Measurements from ENCODE around the gene C1orf74. TPM values are rescaled to one million over a fixed set of nuclear protein-coding genes. Genes with fewer than 3 reads are reported as not detected.

Gene C1orf74
- total RNA-seq, 1 experiment from 2014 or later = 5.6 TPM

DNA sequence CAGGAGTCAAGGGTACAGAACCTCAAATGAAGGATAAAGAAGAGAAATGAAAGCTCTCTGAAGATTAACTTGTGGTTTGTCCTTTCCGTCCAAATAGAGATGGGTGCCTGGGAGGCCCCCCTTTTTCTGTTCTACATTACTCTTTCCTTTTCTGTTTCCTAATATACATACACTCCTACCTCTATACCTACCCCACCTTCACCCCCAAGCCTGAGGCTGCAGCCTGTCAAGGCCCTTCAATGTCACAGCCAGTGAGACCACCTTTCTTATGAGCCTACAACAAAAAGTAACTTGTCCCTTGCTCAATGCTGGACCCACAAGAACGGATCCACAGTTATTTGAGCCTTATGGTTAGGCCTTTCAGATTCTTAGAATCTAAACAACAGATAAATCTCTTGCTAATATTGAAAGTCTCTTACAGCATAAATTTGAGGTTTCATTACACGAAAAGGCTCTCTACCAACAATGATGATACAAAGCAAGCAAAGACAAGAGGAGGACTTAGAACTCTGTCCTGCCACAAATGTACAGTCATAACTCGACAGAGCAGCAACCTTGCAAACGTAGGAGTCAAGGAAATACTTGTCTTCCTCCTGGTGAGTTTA lies 32.6 kb downstream of the C1orf74 start:
- TF ChIP-seq YY1 (IDR thresholded peaks at IDR 0.05; ENCODE audit: extremely low read depth, insufficient replicate concordance, low read depth, low read length) = no peak
- TF ChIP-seq CEBPB (IDR thresholded peaks at IDR 0.05; ENCODE audit: low read depth) = no peak
- TF ChIP-seq SRF (IDR thresholded peaks at IDR 0.05; ENCODE audit: low read depth) = no peak
- TF ChIP-seq EGR1 (IDR thresholded peaks at IDR 0.05; ENCODE audit: low read depth) = no peak
- TF ChIP-seq SIN3A (IDR thresholded peaks at IDR 0.05; ENCODE audit: low read depth) = no peak
- no peak for TF ChIP-seq ZNF274 (IDR thresholded peaks at IDR 0.05; ENCODE audit: low read depth, low read length)
- TF ChIP-seq TCF7L2 (IDR thresholded peaks at IDR 0.05; ENCODE audit: borderline replicate concordance, extremely low read depth, insufficient read depth, insufficient read length) = no peak
- no peak for TF ChIP-seq ELF1 (IDR thresholded peaks at IDR 0.05; ENCODE audit: borderline replicate concordance, low read depth)
- no peak for TF ChIP-seq RAD21 (IDR thresholded peaks at IDR 0.05; ENCODE audit: low read depth)
- no peak for TF ChIP-seq JUND (IDR thresholded peaks at IDR 0.05)
- TF ChIP-seq ZBTB33 (IDR thresholded peaks at IDR 0.05; ENCODE audit: extremely low read depth, insufficient replicate concordance, low read length) = no peak
- TF ChIP-seq POLR2AphosphoS5 (IDR thresholded peaks at IDR 0.05; ENCODE audit: low read depth, low read length) = no peak
- TF ChIP-seq, protein P1, sequence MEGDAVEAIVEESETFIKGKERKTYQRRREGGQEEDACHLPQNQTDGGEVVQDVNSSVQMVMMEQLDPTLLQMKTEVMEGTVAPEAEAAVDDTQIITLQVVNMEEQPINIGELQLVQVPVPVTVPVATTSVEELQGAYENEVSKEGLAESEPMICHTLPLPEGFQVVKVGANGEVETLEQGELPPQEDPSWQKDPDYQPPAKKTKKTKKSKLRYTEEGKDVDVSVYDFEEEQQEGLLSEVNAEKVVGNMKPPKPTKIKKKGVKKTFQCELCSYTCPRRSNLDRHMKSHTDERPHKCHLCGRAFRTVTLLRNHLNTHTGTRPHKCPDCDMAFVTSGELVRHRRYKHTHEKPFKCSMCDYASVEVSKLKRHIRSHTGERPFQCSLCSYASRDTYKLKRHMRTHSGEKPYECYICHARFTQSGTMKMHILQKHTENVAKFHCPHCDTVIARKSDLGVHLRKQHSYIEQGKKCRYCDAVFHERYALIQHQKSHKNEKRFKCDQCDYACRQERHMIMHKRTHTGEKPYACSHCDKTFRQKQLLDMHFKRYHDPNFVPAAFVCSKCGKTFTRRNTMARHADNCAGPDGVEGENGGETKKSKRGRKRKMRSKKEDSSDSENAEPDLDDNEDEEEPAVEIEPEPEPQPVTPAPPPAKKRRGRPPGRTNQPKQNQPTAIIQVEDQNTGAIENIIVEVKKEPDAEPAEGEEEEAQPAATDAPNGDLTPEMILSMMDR (IDR thresholded peaks at IDR 0.05 in 2 of 3, conservative IDR thresholded peaks at IDR 0.05 in 1 of 3; ENCODE audit: borderline replicate concordance in 1 of 3, insufficient read depth in 1 of 3, low read depth in 2 of 3, low read length in 2 of 3) = no peak
- TF ChIP-seq POLR2A (IDR thresholded peaks at IDR 0.05; ENCODE audit: borderline replicate concordance, extremely low read depth, insufficient read depth, insufficient read length) = no peak
- no peak for TF ChIP-seq ZFX (IDR thresholded peaks at IDR 0.05)
- no peak for TF ChIP-seq FOSL1 (IDR thresholded peaks at IDR 0.05; ENCODE audit: low read depth)
- TF ChIP-seq ATF3 (IDR thresholded peaks at IDR 0.05) = no peak
- TF ChIP-seq, protein P2, sequence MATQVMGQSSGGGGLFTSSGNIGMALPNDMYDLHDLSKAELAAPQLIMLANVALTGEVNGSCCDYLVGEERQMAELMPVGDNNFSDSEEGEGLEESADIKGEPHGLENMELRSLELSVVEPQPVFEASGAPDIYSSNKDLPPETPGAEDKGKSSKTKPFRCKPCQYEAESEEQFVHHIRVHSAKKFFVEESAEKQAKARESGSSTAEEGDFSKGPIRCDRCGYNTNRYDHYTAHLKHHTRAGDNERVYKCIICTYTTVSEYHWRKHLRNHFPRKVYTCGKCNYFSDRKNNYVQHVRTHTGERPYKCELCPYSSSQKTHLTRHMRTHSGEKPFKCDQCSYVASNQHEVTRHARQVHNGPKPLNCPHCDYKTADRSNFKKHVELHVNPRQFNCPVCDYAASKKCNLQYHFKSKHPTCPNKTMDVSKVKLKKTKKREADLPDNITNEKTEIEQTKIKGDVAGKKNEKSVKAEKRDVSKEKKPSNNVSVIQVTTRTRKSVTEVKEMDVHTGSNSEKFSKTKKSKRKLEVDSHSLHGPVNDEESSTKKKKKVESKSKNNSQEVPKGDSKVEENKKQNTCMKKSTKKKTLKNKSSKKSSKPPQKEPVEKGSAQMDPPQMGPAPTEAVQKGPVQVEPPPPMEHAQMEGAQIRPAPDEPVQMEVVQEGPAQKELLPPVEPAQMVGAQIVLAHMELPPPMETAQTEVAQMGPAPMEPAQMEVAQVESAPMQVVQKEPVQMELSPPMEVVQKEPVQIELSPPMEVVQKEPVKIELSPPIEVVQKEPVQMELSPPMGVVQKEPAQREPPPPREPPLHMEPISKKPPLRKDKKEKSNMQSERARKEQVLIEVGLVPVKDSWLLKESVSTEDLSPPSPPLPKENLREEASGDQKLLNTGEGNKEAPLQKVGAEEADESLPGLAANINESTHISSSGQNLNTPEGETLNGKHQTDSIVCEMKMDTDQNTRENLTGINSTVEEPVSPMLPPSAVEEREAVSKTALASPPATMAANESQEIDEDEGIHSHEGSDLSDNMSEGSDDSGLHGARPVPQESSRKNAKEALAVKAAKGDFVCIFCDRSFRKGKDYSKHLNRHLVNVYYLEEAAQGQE (IDR thresholded peaks at IDR 0.05; ENCODE audit: low read depth) = no peak
- Histone ChIP-seq H3K27ac (ENCODE audit: low read depth, low read length) (no peak overlapping the region), H2AFZ (ENCODE audit: low read depth, low read length, poor library complexity, severe bottlenecking) (no peak overlapping the region), H3K36me3 (ENCODE audit: control insufficient read depth in 1 of 2, insufficient read depth in 2 of 2, low read length in 2 of 2) (no peaks in the 10 kb centered on the region), H3K9ac (ENCODE audit: low read length) (no peak overlapping the region), H3K4me1 (ENCODE audit: control insufficient read depth in 1 of 2, insufficient read depth in 2 of 2, low read length in 2 of 2) (peaks cover 0 to 14% of the 10 kb centered on the region in 2 experiments; a peak in 2 of 4 replicates), H4K20me1 (ENCODE audit: insufficient read depth) (no peaks in the 10 kb centered on the region), H3K9me3 (ENCODE audit: control insufficient read depth in 1 of 2, insufficient read depth in 1 of 2, low read depth in 1 of 2, low read length in 2 of 2) (no peaks in the 10 kb centered on the region), H3K4me3 (replicated peaks in 1 of 2; ENCODE audit: low read depth in 1 of 2, low read length in 2 of 2) (no peak overlapping the region), H3K4me2 (ENCODE audit: low read length) (no peak overlapping the region), H3K27me3 (ENCODE audit: insufficient read depth, low read length) (no peaks in the 10 kb centered on the region), H3K79me2 (ENCODE audit: insufficient read depth, low read length) (no peaks in the 10 kb centered on the region), H3K9me2 (ENCODE audit: insufficient read depth) (no peaks in the 10 kb centered on the region)
- POLR2A ChIA-PET = no interaction called here
- DNase-seq (ENCODE audit: low read depth, low spot score) = no peak
- intact Hi-C loops (cut with micrococcal nuclease) = no loop called here
- RAD21 ChIA-PET (ENCODE audit: low non-redundant PET in 1 of 2, low total read pairs in 2 of 2, uncharacterized antibody in 2 of 2, unreplicated experiment in 2 of 2) = no interaction called here
- CTCF ChIA-PET = no interaction called here
- BruUV-seq (replicated peaks) = no TSS peak
- ATAC-seq = no peak
